Epithelial cell of esophagus (primary cell): ENCODE data around the gene MAP4K5.

ENCODE experiments used
- DNase-seq: peaks from one replicate; pipeline ENCODE4 v3.0.0; 2010; ENCODE audit warnings: low read depth
- H3K4me3 ChIP-seq: 2 replicates; pipeline ENCODE4 v1.5.1; 2011; ENCODE audit warnings: mild to moderate bottlenecking, low read length, control low read depth
- TF ChIP-seq, protein P1 (sequence below): IDR thresholded peaks from 2 replicates; pipeline ENCODE4 v1.5.1; 2011; ENCODE audit warnings: low read depth, mild to moderate bottlenecking, low read length, control low read depth, inconsistent platforms; ENCODE audit not compliant: insufficient read depth; ENCODE audit errors: missing control alignments

The MAP4K5 gene

DNA sequence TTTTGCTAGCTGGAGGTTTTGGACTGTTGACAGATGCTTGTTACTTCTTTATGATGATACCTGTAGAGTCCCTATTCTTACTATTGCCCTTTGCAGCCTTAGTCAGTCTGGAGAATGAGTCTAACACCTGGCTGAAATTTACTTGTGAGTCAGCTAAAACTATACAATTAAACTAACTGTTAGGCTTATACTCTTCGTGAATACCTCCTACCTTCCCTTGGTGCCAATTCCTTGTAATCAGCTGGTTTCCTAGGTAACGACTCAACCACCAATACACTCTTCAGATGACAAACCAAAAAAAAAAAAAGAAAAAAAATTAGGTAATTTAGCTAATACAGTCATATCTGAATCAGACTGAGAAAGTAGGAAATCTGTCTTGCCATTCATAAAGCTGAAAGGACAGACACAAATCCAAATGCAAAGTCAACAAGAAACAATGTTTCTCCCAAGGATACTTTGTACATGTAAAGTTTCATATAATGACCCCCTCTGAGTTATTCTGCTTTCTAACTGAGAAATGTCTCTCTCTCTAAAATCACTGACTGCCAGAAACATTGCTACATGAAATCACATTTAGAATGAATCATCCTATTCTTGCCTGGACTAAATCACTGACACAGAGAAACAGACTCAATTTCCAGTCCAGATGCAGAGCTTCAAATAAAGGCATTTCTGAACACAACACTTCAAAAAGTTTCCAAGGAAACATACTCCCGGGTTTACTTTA is 79.2 kb downstream of the MAP4K5 start:
- TF ChIP-seq, protein P1, sequence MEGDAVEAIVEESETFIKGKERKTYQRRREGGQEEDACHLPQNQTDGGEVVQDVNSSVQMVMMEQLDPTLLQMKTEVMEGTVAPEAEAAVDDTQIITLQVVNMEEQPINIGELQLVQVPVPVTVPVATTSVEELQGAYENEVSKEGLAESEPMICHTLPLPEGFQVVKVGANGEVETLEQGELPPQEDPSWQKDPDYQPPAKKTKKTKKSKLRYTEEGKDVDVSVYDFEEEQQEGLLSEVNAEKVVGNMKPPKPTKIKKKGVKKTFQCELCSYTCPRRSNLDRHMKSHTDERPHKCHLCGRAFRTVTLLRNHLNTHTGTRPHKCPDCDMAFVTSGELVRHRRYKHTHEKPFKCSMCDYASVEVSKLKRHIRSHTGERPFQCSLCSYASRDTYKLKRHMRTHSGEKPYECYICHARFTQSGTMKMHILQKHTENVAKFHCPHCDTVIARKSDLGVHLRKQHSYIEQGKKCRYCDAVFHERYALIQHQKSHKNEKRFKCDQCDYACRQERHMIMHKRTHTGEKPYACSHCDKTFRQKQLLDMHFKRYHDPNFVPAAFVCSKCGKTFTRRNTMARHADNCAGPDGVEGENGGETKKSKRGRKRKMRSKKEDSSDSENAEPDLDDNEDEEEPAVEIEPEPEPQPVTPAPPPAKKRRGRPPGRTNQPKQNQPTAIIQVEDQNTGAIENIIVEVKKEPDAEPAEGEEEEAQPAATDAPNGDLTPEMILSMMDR, result no peak
- DNase-seq, result peak; percentile 89
- no peak overlapping the region for H3K4me3 ChIP-seq

DNA sequence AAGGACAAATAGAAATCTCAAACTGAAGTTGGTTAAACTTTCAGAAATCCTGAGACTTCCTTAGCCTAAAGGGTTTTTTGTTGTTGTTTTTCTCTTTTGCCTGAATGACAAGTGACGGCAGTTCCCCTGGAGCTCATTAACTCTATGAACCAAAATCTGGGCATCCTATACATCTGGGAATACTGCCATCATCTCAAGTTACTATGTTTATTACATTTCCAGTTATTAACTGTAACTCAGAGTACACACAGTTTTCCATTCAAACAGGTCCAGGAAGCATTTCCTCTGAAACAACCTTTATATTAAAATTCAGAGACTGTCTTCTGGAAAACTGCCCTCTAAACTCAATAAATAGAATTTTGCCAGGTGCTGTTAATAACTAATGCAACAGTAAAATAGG is 80.1 kb downstream of the MAP4K5 start:
- no peak overlapping the region for H3K4me3 ChIP-seq
- DNase-seq, result no peak
- TF ChIP-seq, protein P1, result no peak

DNA sequence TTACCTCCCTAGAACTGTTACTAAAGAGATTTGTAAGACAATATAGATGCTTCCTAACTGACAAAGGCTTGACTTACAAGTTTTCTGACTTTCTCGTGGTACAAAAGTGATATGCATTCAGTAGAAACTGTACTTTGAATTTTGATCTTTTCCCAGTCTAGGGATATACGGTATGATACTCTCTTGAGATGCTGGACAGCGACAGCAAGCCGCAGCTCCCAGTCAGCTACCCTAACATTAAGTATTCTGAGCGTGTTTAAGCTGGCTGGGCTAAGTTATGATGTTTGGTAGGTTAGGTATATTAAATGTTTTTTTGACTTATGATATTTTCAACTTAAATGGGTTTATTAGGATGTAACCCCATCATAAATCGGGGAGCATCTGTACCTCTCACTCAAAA is 80.5 kb downstream of the MAP4K5 start:
- H3K4me3 ChIP-seq, result no peak overlapping the region
- no peak for DNase-seq
- TF ChIP-seq, protein P1, result no peak

DNA sequence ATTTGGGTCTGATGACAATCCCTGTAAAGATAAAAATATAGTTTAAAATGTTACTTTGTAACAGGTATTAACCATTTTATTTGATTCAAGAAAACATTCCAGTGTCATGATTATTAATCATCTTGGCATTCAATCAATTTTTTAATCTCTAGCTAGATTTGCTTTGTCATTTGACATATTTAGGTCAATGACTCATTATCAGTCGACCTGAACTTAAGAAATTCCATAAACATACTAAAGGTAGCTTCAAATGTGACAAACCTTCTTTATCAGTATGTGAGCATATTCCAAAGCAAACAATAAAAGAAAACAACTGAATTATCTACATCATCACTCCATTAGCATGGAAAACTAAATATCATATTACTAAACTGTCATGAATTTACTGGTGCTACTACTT is 84.9 kb downstream of the MAP4K5 start:
- peak; percentile 78 for DNase-seq
- TF ChIP-seq, protein P1, result no peak

DNA sequence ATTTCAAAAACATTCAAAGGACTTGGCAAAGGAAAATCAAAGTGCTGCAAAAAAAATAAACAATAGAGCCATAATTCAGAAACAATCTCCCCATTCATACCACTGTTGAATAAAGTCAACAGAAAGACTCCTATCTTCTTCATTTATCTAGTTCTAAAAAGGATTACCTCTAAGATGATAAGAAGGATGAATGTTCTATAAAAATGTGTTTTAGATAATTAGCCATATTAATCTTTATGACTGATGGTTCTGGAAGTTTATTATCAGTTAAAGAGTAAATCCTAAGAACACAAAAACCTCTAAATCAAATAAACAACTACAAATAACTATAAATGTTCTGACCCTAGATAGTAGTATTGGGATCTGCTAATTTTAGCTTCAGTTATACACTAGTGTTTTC is 97.8 kb downstream of the MAP4K5 start:
- no peak overlapping the region for H3K4me3 ChIP-seq
- TF ChIP-seq, protein P1, result no peak

More for the DNA sequence above, 84.9 kb downstream of the MAP4K5 start:
- no peak overlapping the region for H3K4me3 ChIP-seq

DNA sequence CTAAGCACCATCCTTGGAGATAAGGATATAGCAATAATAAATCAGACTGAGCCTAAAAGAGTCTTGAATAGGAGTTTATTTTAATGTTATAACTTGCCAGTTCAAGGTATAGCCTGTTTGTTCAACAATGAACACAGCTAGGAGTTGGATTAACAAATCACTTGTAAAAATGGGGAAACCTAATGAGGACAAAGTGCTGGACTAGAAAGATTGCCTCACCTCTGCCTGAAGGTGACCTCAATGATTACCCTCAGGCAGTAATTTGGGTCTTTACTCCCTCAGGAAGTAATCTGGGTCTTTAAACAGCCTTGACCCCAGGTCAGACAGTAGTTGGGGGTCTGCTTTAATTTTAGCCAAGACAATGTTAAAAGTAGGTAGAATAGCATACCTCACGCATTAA is 100.2 kb downstream of the MAP4K5 start:
- TF ChIP-seq, protein P1, result no peak
- H3K4me3 ChIP-seq, result no peak overlapping the region
- no peak for DNase-seq

More for the DNA sequence above, 97.8 kb downstream of the MAP4K5 start:
- no peak for DNase-seq

DNA sequence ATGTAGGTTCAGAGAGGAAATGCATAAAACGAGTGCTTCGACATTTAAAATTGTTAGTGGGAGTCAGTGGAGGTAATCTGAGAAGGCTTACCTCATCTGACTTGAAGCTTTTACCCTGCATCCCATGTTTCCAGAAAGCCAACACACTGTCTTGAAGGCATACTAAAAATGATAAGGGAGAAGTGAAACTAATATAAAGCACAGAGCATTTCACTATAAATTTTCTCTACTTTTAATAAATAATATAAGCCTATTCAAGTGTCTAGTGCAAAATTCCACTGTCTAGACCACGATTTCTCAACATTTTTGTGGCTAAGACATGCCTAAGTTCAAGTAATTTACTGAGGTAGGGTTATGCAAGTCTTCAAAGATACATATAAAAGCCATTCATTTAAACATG is 106.6 kb downstream of the MAP4K5 start:
- no peak overlapping the region for H3K4me3 ChIP-seq
- TF ChIP-seq, protein P1, result no peak
- DNase-seq, result no peak
